ENCODE data around the gene NRGN. TPM values are rescaled to one million over a fixed set of nuclear protein-coding genes. Genes with fewer than 3 reads are reported as not detected.
"Not testable (repeated sequence)": the region's sequence is repeated elsewhere in the genome, so short reads cannot be mapped to it uniquely, and the experiment has no call there.

The NRGN gene
- total RNA-seq, 1 donor from 2014 or later, result 79.9 TPM

DNA sequence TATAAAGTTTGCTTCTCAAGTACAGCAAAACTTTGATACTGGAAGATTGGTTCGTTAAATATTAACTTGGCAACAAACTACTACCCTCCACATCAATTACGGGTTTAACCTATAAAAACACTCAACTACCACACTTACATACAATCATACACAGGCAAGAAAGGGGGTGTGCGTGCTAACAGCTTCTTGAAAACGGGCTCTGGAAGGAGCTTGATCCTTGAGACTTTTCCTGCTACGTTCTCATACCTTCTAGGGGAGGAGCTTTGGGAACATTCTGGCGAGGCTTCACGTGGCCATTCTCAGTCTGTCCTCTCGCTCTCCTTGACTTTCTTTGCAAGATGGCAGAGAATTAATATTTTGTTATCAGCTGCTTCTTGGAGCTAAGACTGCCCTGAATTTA, 29.2 kb downstream of the NRGN start:
- ATAC-seq, result peak; percentile 81
- Histone ChIP-seq H3K36me3 (peaks cover 32% of the 10 kb centered on the region), H3K4me1 (peaks cover 6% of the 10 kb centered on the region), H3K4me3 (no peak overlapping the region), H3K27ac (no peak overlapping the region), H3K9me3 (no peaks in the 10 kb centered on the region), H3K27me3 (no peaks in the 10 kb centered on the region)
- intact Hi-C loops (cut with DNase I), result no loop called here
- TF ChIP-seq CTCF (IDR thresholded peaks at IDR 0.05), result no peak
- no peak for DNase-seq

- ATAC-seq, result no peak
- DNase-seq, result no peak
- intact Hi-C loops (cut with DNase I), result no loop called here
- H3K4me3 ChIP-seq, result no peak overlapping the region
- no peak for TF ChIP-seq CTCF (IDR thresholded peaks at IDR 0.05)
- no peaks in the 10 kb centered on the region for H3K9me3 ChIP-seq
- H3K36me3 ChIP-seq, result peaks cover 32% of the 10 kb centered on the region
- no peak overlapping the region for H3K27ac ChIP-seq
- no peaks in the 10 kb centered on the region for H3K4me1 ChIP-seq
- no peaks in the 10 kb centered on the region for H3K27me3 ChIP-seq
Measured at GRCh38 chr11:124769806-124770774, 30.3 kb downstream of the NRGN start.

DNA sequence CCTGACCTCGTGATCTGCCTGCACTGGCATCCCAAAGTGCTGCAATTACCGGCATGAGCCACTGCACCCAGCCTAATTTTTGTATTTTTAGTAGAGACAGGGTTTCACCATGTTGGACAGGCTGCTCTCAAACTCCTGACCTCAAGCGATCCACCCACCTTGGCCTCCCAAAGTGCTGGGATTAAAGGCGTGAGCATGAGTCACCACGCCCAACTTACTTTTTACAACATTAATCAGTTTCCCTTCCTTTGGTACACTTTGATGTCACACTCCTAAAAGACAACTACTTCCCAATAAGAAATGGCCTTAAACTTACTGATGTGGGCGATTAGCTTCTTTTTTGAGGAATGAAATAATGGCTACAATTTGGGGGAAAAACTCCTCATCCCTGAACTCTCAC, 31.2 kb downstream of the NRGN start:
- ATAC-seq; H3K4me1 ChIP-seq; H3K27ac ChIP-seq; H3K9me3 ChIP-seq; H3K4me3 ChIP-seq; H3K27me3 ChIP-seq; intact Hi-C loops (cut with DNase I): not testable (repeated sequence)
- peaks cover 32% of the 10 kb centered on the region for H3K36me3 ChIP-seq
- DNase-seq, result peak; percentile 18

DNA sequence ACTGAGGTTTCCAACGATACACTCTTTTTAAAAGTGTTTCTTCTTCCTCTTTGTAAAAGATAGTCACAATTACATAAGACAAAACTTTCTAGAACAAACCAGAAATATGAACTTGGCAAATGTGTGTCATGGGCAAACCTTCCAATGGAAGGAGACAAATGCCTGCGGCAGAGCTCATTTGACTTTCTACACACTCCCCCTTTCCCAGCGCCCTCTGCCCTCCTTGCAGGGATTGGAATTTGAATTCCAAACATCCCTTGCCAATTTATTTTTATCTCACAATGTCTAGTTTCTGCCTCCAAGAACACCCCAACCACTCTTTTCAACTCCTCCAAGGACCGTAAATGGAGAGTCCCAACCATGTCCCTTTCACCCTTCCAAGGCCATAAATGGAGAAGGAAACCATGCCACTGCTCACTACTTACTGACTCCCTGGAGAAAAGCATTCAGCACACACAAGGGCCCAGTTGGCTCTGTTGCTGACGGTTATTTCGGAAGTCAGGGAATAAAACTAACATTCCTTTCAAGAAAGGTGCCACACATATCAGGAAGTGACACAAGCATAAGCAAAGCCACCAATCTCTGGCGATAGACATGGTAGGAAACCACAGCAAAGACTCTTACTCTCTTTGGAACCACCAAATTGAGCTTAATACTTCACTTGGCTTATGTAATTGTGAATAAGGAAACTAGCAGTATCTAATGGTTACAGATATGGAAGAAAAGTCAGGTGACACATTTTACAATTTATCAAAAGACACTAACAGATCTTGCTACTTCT, 37.3 kb downstream of the NRGN start:
- intact Hi-C loops (cut with DNase I), result no loop called here
- Histone ChIP-seq H3K4me3 (no peak overlapping the region), H3K27me3 (no peaks in the 10 kb centered on the region), H3K27ac (peak overlapping the region; percentile 15), H3K4me1 (no peaks in the 10 kb centered on the region), H3K36me3 (peaks cover 7% of the 10 kb centered on the region), H3K9me3 (no peaks in the 10 kb centered on the region)
- DNase-seq (no peak), ATAC-seq (no peak)
- no peak for TF ChIP-seq CTCF (IDR thresholded peaks at IDR 0.05)

DNA sequence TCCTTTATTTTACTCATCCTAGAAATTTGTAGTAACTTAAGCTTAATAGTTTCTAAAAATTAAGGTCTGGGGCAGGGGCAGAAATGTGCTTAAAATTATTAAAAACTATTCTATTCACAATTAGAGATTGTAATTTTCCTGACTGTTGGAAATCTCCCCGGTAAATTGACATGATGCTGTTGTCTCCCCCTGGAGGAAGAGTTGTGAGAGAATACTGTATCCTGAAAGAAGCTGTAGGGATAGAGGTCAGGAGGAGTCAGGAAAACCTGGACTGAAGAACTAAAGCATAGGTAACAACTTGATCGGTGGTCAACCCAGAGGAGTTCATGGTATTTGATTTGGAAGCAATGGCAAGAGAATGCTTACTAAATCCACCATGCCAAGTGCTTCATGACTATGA, 38.5 kb downstream of the NRGN start:
- DNase-seq (no peak), ATAC-seq (no peak)
- TF ChIP-seq CTCF (IDR thresholded peaks at IDR 0.05), result peak; percentile 14
- H3K9me3 ChIP-seq, result no peaks in the 10 kb centered on the region
- no peak overlapping the region for H3K4me3 ChIP-seq
- H3K27me3 ChIP-seq, result no peaks in the 10 kb centered on the region
- intact Hi-C loops (cut with DNase I), result no loop called here
- no peaks in the 10 kb centered on the region for H3K4me1 ChIP-seq
- no peak overlapping the region for H3K27ac ChIP-seq
- H3K36me3 ChIP-seq, result no peaks in the 10 kb centered on the region

DNA sequence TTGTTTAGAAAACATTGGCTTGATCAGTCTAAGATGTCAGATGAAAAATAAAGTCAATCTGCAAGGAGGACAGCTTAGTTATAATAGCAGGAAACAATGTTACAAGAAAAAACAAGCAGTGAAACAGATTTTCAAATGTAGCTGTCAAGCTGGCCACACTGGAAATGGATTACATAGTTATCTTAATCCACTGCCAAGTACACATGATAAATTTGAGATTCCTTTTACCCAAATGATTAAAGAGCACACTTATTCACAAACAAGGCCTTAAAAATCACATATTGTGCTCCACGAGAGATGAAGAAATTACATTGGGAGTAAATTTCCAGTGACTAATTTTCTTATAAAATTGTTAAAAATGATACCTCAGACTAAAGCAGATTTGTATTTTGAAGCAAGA, 39.8 kb downstream of the NRGN start:
- no peak overlapping the region for H3K27ac ChIP-seq
- no peaks in the 10 kb centered on the region for H3K4me1 ChIP-seq
- intact Hi-C loops (cut with DNase I), result no loop called here

More for the DNA sequence above, 39.8 kb downstream of the NRGN start:
- Histone ChIP-seq H3K36me3 (no peaks in the 10 kb centered on the region), H3K4me3 (no peak overlapping the region), H3K9me3 (no peaks in the 10 kb centered on the region), H3K27me3 (no peaks in the 10 kb centered on the region)
- DNase-seq, result no peak
- no peak for TF ChIP-seq CTCF (IDR thresholded peaks at IDR 0.05)
- no peak for ATAC-seq
